Stimulated activated CD4-positive, alpha-beta T cell treated with anti-CD3 and anti-CD28 coated beads, Interleukin-1b, Interleukin-23, amount 100 ng/mL, for 24 hours (primary cell): Measurements from ENCODE around the gene WT1.

Source experiments
- DNase-seq, 4 experiments: peaks; one replicate each; pipeline ENCODE4 v3.0.0-alpha.2; 2020; ENCODE audit warnings: low read depth in 4 of 4, low spot score in 1 of 4

WT1 gene

DNA sequence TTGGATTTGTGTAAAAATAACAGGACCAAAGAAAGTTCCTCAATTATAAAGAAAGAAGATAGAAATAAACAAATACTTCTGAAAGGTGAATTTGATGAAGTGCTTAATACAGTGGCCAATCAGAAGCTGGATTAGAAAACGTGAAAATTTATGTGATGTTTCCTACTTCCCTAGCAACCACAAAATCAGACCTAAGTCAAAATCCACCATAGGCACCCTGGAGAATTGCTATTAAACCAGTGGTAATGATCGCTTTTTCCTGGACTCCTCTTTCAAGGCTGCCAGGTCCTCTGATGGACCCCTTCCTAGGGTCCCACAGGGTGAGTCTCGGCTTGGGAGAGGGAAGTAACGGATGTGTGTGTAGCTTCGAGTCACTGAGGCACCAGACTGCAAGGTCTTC is 9.6 kb downstream of the WT1 start:
- no peak for DNase-seq

DNA sequence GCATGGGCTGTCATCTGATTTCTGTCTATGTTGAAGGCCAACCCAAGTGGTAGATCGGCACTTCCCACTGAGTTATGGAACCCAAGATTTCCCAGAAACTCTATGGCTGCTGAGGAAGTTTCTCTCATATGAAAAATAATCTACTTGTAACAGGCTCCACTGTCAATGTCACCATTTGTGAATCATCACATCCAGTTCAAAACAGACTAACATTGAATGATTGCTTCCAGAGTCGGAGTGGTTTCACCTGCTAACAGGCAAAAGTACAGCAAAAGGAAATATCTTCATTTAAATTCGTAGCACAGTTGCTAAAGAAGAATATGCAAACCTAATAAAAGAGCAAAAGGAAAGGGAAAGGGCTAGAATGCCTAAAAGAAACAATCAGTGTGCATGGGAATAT is 12.8 kb downstream of the WT1 start:
- no peak for DNase-seq

DNA sequence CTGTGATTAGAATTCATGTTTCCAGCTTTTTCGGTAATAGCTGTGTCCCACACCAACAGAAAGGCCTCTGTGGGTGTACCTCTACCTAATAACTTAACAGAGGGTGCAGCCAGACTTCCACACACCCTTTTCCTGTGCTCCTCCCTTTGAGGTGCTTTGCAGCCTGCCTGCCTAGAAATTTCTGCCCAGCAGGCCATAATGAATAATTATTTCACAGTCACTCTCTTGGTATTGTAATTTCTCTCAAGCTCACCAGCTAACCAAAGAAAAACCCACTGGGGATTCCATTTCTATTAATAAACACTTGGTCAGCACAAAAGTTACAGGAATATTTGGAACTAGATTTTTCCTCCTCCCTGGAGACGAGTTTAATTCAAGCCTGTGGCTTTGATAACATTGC is 13.3 kb downstream of the WT1 start:
- no peak for DNase-seq

DNA sequence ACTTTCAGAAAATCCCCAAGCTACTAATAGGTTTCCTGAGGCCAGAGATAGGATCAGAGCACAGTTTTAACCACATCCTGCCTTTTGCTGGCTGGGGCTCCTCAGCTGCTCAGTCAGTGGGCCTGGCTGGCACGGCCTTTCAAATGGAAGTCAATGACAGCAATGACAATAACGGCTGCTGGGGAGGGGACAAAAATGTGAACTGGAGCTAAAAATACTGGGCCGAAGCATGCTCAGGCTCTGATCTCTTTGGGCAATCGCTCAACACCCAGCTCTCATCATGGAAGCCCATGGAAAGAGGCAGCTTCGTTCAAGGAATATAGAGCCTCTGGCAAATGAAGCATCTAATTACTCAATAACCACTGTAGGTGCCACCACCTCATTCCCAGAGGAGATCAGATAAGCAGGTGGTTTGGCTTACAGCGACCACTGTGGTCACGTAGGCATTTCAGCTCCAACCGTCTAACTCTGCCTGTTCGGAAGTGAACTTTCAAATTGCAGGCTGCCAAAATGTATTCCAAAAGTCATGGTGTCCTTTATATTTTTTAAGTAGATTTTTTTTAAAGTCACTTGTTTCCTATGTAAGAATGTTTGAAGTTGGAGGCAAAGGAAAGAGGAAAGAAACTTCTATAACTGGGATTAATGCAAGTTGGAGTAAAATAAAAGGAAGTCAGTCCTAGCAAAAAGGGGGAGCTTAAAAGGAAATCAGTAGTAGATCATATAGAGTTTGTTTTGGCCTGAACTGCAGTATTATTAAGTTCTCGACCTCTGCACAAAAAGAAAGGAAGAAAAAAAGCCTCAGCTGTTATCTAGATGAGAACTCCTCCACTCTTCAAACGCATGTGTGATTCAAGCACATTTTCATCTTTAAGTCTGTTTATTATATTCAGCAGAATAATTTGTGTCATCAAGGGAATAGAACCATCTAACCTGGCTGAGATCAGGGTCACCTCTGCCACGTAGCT is 14.1 kb downstream of the WT1 start:
- no peak for DNase-seq

DNA sequence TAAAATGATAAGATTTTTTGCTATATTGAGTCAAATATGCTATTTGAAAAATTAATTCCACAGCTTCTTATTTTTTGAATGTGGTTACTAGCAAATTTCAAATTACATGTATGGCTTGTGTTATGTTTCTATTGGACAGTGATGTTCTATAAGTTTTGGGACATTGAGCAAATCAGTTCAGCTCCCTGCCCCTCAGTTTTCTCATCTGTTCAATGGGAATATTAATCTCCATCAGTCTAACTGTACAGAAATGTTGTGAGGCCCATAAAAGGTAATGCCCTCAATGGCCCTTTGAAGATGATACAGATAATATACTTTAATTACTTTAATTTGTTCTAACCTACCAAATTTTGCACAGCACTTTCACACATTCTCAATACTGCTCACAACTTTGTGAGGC is 15.2 kb downstream of the WT1 start:
- DNase-seq: no peak

DNA sequence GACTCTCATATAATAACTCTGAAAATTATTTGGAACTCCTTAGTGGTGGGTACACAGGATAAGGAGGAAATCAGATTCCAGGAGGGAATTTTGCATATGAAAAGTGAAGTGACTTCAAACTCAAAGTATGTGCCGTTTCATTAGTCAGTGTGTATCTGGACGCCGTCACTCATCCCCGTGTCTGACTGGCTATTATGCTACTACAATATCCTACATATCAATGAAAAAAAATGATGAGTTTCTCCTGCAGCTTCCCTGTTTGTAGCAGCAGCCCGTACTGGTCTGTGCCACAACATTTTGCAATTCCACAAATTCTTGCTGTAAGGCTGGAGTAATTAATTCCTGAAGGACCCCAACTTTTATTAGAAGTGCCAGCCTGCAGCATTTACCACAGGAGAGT is 16.5 kb downstream of the WT1 start:
- DNase-seq: no peak

DNA sequence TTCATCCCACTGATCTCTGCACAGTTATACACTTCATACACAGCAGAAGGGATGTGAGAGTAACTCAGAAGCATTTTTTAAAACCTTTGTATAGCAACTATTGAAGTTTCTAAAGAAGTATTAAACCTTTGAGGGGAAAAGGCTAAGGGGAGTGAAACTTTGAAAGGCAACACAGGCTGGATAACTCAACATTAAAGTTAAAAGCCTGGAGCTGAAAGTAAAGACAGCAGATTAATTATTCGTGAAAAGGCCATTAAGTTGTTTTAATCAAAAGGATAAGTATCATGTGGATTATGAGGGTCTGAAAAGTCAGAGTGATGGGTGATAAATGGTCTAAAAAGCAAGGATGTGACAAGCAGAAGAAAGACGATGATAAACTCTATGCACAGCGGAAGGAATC is 17.5 kb downstream of the WT1 start:
- no peak for DNase-seq

DNA sequence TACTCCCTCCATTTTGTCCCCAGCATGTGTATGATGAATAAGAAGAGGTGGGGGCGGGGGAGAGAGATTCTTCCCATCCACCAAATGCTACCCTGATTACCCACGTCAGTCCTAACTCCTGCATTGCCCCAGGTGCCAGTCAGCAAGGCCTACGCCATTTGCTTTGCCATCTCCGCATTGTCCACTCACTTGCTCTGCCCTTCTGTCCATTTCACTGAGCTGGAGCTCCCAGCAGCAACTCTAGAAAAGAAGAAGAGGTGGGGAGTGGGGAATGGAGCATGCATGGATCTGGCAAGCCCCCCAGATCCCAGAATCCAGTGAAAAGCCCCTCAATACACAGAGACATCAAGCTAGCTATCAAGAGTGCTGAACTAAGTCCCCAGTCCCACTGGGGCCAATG is 19.0 kb downstream of the WT1 start:
- DNase-seq: no peak

DNA sequence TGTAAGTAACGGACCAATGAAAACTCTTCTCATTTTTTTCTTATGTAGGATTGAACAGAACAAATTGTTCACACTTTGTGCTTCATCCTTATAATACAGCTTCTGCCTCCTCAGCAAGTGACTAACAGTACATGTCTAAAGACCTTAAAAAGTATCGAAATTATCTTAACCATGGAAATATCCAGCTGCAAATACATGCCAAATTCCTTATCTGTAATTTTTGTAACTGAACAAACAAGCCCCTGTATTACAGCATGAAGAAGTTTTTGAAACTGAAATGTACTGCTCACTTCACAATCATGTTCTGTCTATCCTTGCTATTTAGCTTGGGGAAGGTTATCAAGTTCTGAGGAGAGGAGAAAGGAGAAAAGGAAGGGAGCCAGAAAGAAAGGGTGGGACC is 20.4 kb downstream of the WT1 start:
- DNase-seq: no peak

DNA sequence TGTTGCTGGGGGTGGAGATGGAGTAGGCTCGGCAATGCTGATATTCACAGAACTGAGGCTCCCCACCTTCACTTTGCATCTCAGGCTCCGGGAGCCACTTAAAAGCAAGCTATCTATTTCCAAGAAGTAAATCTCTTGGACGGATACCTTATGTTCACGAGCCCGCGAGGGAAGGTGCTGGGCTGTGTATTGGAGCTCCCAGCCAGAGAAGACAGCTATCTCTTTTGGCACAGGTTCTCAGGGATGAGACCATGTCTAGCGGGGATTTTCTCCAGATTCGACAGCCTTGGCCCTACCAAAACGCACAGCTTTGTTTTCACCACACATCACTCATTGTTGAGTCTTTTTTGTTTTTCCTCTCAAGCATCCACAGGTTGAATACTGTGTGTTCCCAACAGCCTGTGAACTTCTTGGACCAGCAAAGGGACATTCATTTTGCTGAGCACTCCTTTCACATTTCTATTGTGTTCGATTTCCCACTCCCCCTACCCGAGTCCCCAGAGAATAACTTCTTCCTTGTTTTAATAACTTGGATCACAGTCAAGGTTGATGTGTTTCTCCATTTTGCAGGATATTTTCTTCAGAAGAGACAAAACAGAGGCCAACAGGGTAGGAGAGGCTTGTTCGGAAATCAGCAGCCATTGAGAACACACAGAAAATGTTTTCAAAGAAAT is 23.3 kb downstream of the WT1 start:
- no peak for DNase-seq

DNA sequence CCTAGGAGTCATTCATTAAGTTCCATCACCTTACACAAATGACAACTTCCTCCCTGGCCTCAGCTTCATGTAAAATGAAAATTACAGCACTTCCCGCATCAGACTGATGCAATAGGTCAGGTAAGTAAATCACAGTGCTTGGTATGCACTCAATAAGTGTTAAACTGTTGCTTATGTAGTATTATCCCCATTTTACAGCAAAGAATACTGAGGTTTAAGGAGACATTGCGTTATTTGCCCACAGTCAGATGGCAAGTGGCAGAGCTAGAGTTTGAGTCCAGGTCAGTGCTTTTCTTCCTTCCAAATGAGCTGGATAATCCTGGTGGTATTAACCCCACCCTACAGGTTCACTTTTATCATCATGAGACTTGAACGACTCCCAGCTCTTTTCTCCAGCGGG is 29.7 kb downstream of the WT1 start:
- DNase-seq: no peak

DNA sequence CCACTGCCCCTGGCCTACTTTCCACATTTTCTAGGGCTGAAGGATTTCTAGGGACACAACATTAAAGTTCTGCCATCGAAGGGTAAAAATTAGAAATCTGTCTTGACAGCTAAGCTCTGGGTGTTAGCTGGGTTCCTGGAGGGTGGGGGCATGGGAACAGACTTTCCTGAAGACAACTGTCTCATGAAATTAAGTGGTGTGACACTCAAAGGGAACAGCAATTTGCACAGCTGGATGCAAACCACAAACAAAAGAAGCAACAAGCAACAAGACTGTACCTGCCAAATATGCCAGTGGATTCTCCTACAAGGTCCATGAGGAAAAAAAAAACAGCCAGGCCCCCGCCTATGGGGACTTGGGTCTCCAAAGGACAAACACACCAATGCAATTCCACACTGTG is 32.5 kb downstream of the WT1 start:
- DNase-seq: no peak

DNA sequence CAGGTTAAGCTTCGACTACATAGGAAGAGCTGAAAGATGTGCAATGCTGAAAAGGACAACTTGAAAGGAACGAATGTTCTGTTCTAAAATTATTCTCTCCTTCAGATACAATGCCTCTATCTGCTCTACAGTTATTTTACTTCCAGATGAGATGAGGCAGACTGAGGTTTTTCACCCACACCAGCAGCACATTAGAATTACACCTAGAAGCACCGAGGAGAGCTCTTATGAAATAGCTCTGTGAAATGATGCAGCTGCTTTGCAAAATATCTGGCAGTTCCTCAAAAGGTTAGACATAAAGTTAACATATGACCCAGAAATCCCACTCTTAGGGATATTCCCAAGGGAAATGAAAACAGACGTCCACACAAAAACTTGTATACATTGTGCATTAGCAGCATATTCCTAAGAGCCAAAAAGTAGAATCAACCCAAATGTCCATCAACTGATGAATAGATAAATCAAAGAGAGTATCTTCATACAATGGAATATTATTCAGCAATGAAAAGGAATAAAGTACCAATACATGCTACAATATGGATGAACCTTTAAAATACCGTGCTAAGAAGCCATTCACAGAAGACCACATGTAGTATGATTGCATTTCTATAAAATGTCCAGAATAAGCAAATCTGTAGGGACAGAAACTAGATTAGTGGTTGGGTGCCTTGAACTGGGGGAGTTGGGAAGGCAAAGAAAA is 34.5 kb downstream of the WT1 start:
- DNase-seq: no peak

DNA sequence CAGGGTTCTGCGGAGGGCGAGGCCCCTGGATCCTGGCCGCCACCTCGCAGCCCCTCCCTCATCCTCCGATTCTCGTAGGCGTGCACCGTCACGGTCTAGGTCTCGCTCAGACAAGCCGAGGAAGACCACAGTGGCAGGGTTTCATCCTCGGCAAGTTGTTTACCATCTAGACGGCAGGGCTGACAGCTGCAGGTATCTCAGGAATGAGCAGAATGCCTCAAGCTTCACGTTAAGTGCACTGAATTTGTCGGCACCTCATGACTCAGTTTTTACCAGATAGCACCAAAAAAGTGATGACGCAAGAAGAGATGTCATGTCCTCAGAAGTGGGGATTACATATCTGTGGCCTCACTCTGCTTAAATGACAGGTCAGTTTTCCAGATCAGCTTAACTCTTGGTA is 35.1 kb downstream of the WT1 start:
- no peak for DNase-seq

DNA sequence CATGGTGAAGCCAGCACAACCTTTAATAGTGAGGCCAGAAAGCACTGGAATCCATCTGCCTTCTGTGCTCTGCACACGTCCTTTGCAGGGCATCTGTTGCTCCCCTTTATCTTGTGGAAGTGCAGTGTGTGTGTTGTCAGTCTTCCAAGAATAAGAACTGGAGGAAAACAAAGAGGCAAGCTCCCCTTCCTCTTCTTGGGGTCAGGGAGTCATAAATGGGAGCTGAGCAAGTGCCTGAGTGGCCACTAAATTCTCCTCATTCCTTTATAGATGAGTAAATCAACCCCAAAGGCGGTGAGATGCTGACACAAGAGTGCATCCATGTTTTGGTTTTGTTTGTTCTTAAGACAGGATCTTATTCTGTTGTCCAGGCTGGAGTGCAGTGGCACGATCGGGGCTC is 38.3 kb downstream of the WT1 start:
- DNase-seq: no peak

DNA sequence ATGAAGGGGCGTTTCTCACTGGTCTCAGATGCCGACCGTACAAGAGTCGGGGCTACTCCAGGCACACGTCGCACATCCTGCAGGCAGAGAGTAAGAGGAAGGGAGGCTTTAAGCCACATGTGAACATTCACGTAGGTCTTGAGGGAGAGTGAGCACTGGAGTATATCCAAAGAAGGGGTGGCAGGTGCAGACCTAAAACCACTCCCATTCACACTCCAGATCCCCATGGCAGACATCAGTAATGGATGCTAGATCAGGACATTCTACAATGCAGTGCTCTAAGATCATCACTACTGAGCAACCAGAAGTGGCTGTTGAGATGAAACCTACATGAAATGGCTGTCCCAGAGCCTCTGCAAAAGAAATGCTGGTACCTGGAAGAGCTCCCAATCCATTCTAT is 39.0 kb downstream of the WT1 start:
- DNase-seq: no peak

DNA sequence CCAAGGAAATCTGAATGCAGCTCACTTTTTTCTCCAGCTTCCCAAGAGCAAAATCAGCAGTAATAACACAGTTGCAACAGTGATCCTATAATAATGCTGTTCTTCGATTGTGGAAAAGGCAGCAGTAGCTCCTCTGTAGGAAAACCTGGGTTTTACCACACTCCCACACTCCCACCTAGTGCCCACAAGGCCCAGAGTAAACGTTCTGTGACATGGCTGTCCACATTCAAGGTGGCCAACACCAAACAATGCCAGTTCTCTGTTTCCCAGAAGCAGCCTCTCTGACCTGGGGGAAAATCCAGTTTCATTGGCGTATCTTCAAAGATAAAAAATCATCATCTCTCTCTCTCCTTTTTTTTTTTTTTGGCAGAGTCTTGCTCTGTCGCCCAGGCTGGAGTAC is 40.2 kb downstream of the WT1 start:
- DNase-seq: no peak

DNA sequence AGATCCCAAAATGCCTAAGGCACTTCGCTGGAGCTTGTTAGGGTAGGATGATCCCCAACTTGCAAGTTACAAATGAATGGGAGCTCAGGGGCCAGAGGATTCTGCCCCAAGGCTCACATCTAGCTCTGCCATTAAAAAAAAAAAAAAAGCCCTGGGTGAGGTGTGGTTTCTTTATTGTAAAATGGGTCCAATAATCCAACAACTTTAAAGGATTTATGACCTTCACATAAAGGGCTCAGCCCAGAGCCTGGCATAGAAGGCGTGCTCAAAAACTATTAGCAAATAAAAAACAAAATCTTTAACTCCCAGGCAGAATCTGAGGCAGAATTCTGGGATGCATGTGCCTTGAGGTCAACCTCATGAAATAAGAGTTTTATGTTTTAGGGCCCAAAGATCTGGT is 42.5 kb downstream of the WT1 start:
- DNase-seq: no peak

DNA sequence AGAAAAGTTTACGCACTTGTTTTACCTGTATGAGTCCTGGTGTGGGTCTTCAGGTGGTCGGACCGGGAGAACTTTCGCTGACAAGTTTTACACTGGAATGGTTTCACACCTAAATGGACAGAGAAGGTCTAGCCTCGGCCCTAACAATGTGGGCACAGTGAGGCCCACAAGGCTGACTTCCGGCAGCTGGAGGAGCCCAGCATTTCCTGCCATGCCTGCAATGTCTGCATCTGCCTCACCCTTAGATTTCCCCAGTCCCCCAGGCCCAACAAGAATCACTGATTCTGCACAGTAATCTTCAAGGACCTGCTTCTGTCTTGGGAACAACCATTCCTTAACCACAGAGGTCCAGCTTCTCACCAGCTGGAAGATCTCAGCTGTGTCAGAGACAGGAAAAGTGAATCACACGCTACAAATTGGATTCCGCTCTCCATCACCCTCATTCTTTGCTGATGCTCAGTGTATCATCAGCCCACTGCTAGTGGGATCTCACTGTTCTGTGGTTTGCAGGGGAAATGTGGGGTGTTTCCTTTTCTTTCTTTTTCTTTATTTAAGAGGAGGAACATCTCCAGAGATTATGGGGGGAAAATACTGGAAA is 43.3 kb downstream of the WT1 start:
- no peak for DNase-seq

DNA sequence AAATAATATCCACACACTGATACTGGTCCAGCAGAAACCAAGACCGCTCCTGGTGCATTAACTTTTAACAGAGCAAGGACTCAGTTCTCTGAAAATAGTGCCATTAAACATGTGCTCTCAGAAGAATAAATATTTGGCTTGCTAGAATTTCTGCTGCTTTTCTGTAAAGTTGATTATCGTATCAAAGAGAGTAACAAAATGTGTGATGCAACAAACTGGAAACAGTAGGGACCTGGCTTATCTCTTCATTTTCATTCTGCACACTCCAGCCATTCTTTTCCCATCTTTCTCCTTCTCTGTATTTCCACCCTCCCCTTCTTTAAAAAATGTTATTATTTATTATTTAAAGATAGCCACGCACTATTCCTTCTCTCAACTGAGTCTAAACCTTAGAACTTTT is 43.9 kb downstream of the WT1 start:
- no peak for DNase-seq

DNA sequence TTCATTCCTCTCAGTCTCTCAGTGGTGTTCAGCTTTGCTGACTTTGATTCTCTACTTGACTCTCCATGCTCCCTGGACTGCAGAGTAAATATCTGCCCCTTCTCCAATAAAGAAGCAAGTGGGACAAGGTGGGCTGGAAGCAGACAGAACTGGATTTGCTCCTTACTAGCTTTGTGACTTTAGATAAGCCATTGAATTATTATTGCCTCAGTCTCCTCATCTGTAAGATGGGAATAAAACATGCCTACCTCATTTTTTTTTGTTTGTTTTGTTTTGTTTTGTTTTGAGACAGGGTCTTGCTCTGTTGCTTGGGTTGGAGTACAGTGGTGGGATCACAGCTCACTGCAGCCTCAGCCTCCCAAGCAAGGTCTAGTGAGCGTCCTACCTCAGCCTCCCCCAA is 44.6 kb downstream of the WT1 start:
- no peak for DNase-seq
